Kidney epithelial cell (primary cell): ENCODE results near the gene TRIAP1. TPM values are rescaled to one million over a fixed set of nuclear protein-coding genes. Genes with fewer than 3 reads are reported as not detected.

ENCODE experiments used
- DNase-seq: peaks from one replicate; pipeline ENCODE4 v3.0.0-alpha.2; 2010; ENCODE audit warnings: low read depth
- H3K27me3 ChIP-seq: 2 replicates; pipeline ENCODE4 v1.6.0; 2011; ENCODE audit warnings: low read length; ENCODE audit not compliant: control insufficient read depth, insufficient read depth
- H3K36me3 ChIP-seq: 2 replicates; pipeline ENCODE4 v1.5.1; 2011; ENCODE audit warnings: low read length; ENCODE audit not compliant: control insufficient read depth, insufficient read depth
- H3K4me3 ChIP-seq: 2 replicates; pipeline ENCODE4 v1.5.1; 2011; ENCODE audit warnings: low read depth, mild to moderate bottlenecking, control low read depth, low read length
- CTCF ChIP-seq: IDR thresholded peaks from 2 replicates; pipeline ENCODE4 v1.5.1; 2011; ENCODE audit warnings: mild to moderate bottlenecking, moderate library complexity, low read length, control low read depth, inconsistent platforms; ENCODE audit not compliant: insufficient read depth, poor library complexity, severe bottlenecking
- total RNA-seq: library from RNA; depleted of rRNA; stranded (reverse); fragments of >200 nt; gene quantifications from 2 replicates; pipeline ENCODE4 v1.2.3, GENCODE V29; 2015

Gene TRIAP1
- total RNA-seq, 1 donor from 2014 or later: 57.1 TPM

- H3K27me3 ChIP-seq: peaks cover 3% of the 10 kb centered on the region
- no peak for TF ChIP-seq CTCF
- H3K36me3 ChIP-seq: no peaks in the 10 kb centered on the region
- H3K4me3 ChIP-seq: peak overlapping the region; percentile 11
- no peak for DNase-seq
Measured at GRCh38 chr12:120397824-120398540, 48.2 kb downstream of the TRIAP1 start.

GRCh38 chr12:120394483-120395367 lies 51.5 kb downstream of the TRIAP1 start:
- TF ChIP-seq CTCF: no peak
- Histone ChIP-seq H3K4me3 (no peak overlapping the region), H3K36me3 (no peaks in the 10 kb centered on the region), H3K27me3 (peaks cover 4% of the 10 kb centered on the region)
- DNase-seq: peak; percentile 31

Other genes with a start within 250 kb of the TRIAP1 start
- 4,934 and 7,044 TPM in 2 replicates for gene RPLP0, start 245.3 kb downstream of the TRIAP1 start, total RNA-seq
- gene PXN, start 180.7 kb downstream of the TRIAP1 start, total RNA-seq: 88.1 and 94.3 TPM in 2 replicates
- gene RNU4-2, start 154.5 kb downstream of the TRIAP1 start, total RNA-seq: under 0.01 TPM in 2 replicates
- gene RNU4-1, start 153.1 kb downstream of the TRIAP1 start, total RNA-seq: under 0.01 TPM in 1 of 2 replicates, not detected in the other
- gene SIRT4, start 144.1 kb downstream of the TRIAP1 start, total RNA-seq: 0.29 and 2.3 TPM in 2 replicates
- gene PLA2G1B, start 118.6 kb downstream of the TRIAP1 start, total RNA-seq: not detected in 2 replicates
- 3.6 and 8.1 TPM in 2 replicates for gene MSI1, start 77.2 kb downstream of the TRIAP1 start, total RNA-seq
- gene COX6A1, start 8.3 kb downstream of the TRIAP1 start, total RNA-seq: 561 and 615 TPM in 2 replicates
- 22.5 and 25.7 TPM in 2 replicates for gene GATC, start 60 bp upstream of the TRIAP1 start, total RNA-seq
- gene SRSF9, start 23.4 kb upstream of the TRIAP1 start, total RNA-seq: 76.3 and 94.7 TPM in 2 replicates
- gene DYNLL1, start 49.7 kb upstream of the TRIAP1 start, total RNA-seq: 380 and 381 TPM in 2 replicates
- gene COQ5, start 82.8 kb upstream of the TRIAP1 start, total RNA-seq: 29.2 and 30.6 TPM in 2 replicates
- gene RNF10, start 88.0 kb upstream of the TRIAP1 start, total RNA-seq: 117 and 124 TPM in 2 replicates
- gene POP5, start 135.0 kb upstream of the TRIAP1 start, total RNA-seq: 34.0 and 47.8 TPM in 2 replicates
- gene CABP1, start 194.2 kb upstream of the TRIAP1 start, total RNA-seq: not detected in 2 replicates
- gene MLEC, start 240.8 kb upstream of the TRIAP1 start, total RNA-seq: 78.0 and 82.3 TPM in 2 replicates